Endothelial cell of umbilical vein (primary cell): Measurements from ENCODE around the gene SATB1. TPM values are rescaled to one million over a fixed set of nuclear protein-coding genes. Genes with fewer than 3 reads are reported as not detected.

Experiments
- BruUV-seq: library from RNA; stranded (reverse); fragments of 400-500 nt; replicated peaks from 2 replicates; lab custom pipeline; 2021; lab: Mats Ljungman, UMichigan
- CTCF ChIA-PET: fragments of 300-600, 350-600 bp; sonication (Branson Sonifier 250); formaldehyde crosslinking; loops from one replicate; lab custom pipeline; 2021; ENCODE audit warnings: antibody characterized with exemption, inconsistent platforms; lab: Charles Lee
- POLR2A ChIA-PET: fragments of 300-600, 350-600 bp; sonication (Branson Sonifier 250); formaldehyde crosslinking; loops from one replicate; lab custom pipeline; 2021; ENCODE audit warnings: antibody characterized with exemption, inconsistent platforms; lab: Charles Lee
- DNase-seq: peaks from one replicate; pipeline ENCODE4 v3.0.0-alpha.2; 2011; ENCODE audit warnings: low read depth, low spot score
- FAIRE-seq: peaks from 2 replicates; lab custom pipeline; 2011; peaks lifted over from hg19 to GRCh38; lab: Jason Lieb, UNC
- H2AFZ ChIP-seq: 2 replicates; pipeline ENCODE4 v1.6.0; 2012; ENCODE audit warnings: low read depth, low read length, control low read depth, inconsistent platforms
- H3K27ac ChIP-seq: 2 replicates; pipeline ENCODE4 v1.5.1; 2011; ENCODE audit warnings: low read depth, mild to moderate bottlenecking, control low read depth, low read length, moderate library complexity; ENCODE audit not compliant: insufficient read depth
- H3K27me3 ChIP-seq, 2 experiments: 2 replicates each; pipeline versions ENCODE4 v1.6.0 to v1.6.1; 2011; ENCODE audit warnings: low read length in 2 of 2, mixed read lengths in 1 of 2; ENCODE audit not compliant: control insufficient read depth in 2 of 2, insufficient read depth in 2 of 2
- H3K36me3 ChIP-seq, 2 experiments: 2 replicates in 1 of 2; 3 replicates in 1 of 2; pipeline ENCODE4 v1.5.1; 2011; ENCODE audit warnings: low read length in 2 of 2, mild to moderate bottlenecking in 1 of 2, moderate library complexity in 1 of 2; ENCODE audit not compliant: control insufficient read depth in 2 of 2, insufficient read depth in 2 of 2; ENCODE audit errors: extremely low read depth in 1 of 2
- H3K4me1 ChIP-seq: 3 replicates; pipeline ENCODE4 v1.5.1; 2011; ENCODE audit warnings: mild to moderate bottlenecking, low read length; ENCODE audit not compliant: control insufficient read depth, insufficient read depth; ENCODE audit errors: extremely low read depth
- H3K4me2 ChIP-seq: 2 replicates; pipeline ENCODE4 v1.6.1; 2011; ENCODE audit warnings: low read length, control low read depth, mixed read lengths; ENCODE audit not compliant: insufficient read depth
- H3K4me3 ChIP-seq, 3 experiments: fragments of 200-600 bp in 1 of 3; sonication (generic), shearing (Covaris generic) in 1 of 3; replicated peaks in 1 of 3; 2 replicates each; pipeline ENCODE4 v1.5.1; 2011 to 2016; ENCODE audit warnings: control low read depth in 3 of 3, low read length in 3 of 3, mild to moderate bottlenecking in 2 of 3, inconsistent platforms in 1 of 3, low read depth in 1 of 3, moderate library complexity in 1 of 3; ENCODE audit not compliant: insufficient read depth in 1 of 3
- H3K79me2 ChIP-seq: 2 replicates; pipeline ENCODE4 v1.6.0; 2012; ENCODE audit warnings: low read length, inconsistent platforms; ENCODE audit not compliant: control insufficient read depth, insufficient read depth
- H3K9ac ChIP-seq: replicated peaks from 2 replicates; pipeline ENCODE3; 2011; ENCODE audit warnings: low read length, control low read depth; ENCODE audit not compliant: insufficient read depth; ENCODE audit errors: extremely low read depth
- H3K9me1 ChIP-seq: replicated peaks from 3 replicates; pipeline ENCODE4 v1.6.0; 2011; ENCODE audit warnings: mild to moderate bottlenecking, low read length; ENCODE audit not compliant: control insufficient read depth, insufficient read depth; ENCODE audit errors: extremely low read depth
- H3K9me3 ChIP-seq: replicated peaks from 2 replicates; pipeline ENCODE4 v1.5.1; 2012; ENCODE audit warnings: low read length, inconsistent platforms; ENCODE audit not compliant: control insufficient read depth, insufficient read depth
- H4K20me1 ChIP-seq: replicated peaks from 2 replicates; pipeline ENCODE3; 2011; ENCODE audit warnings: mild to moderate bottlenecking, low read length; ENCODE audit not compliant: control insufficient read depth, insufficient read depth; ENCODE audit errors: extremely low read depth
- CTCF ChIP-seq, 2 donors: IDR thresholded peaks; 1 replicate in 1 of 2; 2 replicates in 1 of 2; pipeline ENCODE4 v1.5.1; 2011; ENCODE audit warnings: low read length in 2 of 2, mild to moderate bottlenecking in 2 of 2, moderate library complexity in 2 of 2, control low read depth in 1 of 2, inconsistent platforms in 1 of 2, low read depth in 1 of 2; ENCODE audit not compliant: insufficient read depth in 1 of 2; ENCODE audit errors: extremely low read depth in 1 of 2
- EZH2 ChIP-seq: IDR thresholded peaks from 2 replicates; pipeline ENCODE4 v1.6.1; 2012; ENCODE audit warnings: borderline replicate concordance, low read depth, mild to moderate bottlenecking, moderate library complexity, low read length, inconsistent platforms; ENCODE audit not compliant: severe bottlenecking
- FOS ChIP-seq: IDR thresholded peaks from 2 replicates; pipeline ENCODE4 v1.6.1; 2011; ENCODE audit warnings: mild to moderate bottlenecking, low read length, moderate library complexity, borderline replicate concordance; ENCODE audit not compliant: insufficient read depth
- GATA2 ChIP-seq: IDR thresholded peaks from 2 replicates; pipeline ENCODE4 v1.7.0; 2011; ENCODE audit warnings: low read depth, mild to moderate bottlenecking, moderate library complexity, mixed read lengths, low read length; ENCODE audit not compliant: insufficient read length, insufficient read depth
- JUN ChIP-seq: IDR thresholded peaks from 2 replicates; pipeline ENCODE4 v1.6.1; 2011; ENCODE audit warnings: borderline replicate concordance, low read depth; ENCODE audit not compliant: insufficient read length, insufficient read depth
- MAX ChIP-seq: IDR thresholded peaks from 2 replicates; pipeline ENCODE4 v1.6.1; 2011; ENCODE audit not compliant: insufficient read depth, insufficient read length
- MYC ChIP-seq: IDR thresholded peaks from one replicate; pipeline ENCODE4 v1.6.1; 2011; ENCODE audit warnings: mild to moderate bottlenecking, low read depth, low read length
- POLR2A ChIP-seq: IDR thresholded peaks from 2 replicates; pipeline ENCODE4 v1.6.1; 2012; ENCODE audit warnings: low read depth, mild to moderate bottlenecking, control low read depth, low read length
- POLR2AphosphoS5 ChIP-seq: IDR thresholded peaks from 2 replicates; pipeline ENCODE4 v1.6.1; 2012; ENCODE audit warnings: low read depth, mild to moderate bottlenecking, control low read depth, low read length, moderate library complexity; ENCODE audit not compliant: insufficient read depth
- dilution Hi-C: fragments of 300-500 bp; cut with MboI; formaldehyde crosslinking; loops from one replicate; pipeline ENCODE4 v1.15.0; 2019; ENCODE audit warnings: low sequenced_read_pairs; ENCODE audit not compliant: extremely low pct_ligation_motif_present
- intact Hi-C: fragments of 100-400 bp; cut with micrococcal nuclease; formaldehyde crosslinking; loops from one replicate; pipeline ENCODE4 v1.10.0; 2022
- polyA plus RNA-seq, 4 experiments: library from polyadenylated mRNA; depleted of rRNA in 3 of 4; stranded (reverse) in 3 of 4; unstranded in 1 of 4; fragments of >200 nt; gene quantifications; 2 replicates each; pipeline versions ENCODE4 v1.2.1 to v1.2.3, GENCODE V29; 2011 to 2012; ENCODE audit warnings: missing spikeins in 1 of 4
- total RNA-seq: library from RNA; stranded (reverse); gene quantifications from 2 replicates; pipeline ENCODE4 v1.2.3, GENCODE V29; 2021

The SATB1 gene
- total and polyA plus RNA-seq, 2 donors (not counting 3 experiments of a cell fraction or from before 2014, with no cell fraction given): 3.9 to 6.2 TPM

GRCh38 chr3:18382760-18383369, 42.3 kb downstream of the SATB1 start:
- H3K27ac ChIP-seq: no peak overlapping the region
- no peaks in the 10 kb centered on the region for H3K36me3 ChIP-seq
- no peak overlapping the region for H3K4me3 ChIP-seq
- H3K9me1 ChIP-seq: no peaks in the 10 kb centered on the region
- H3K9ac ChIP-seq: no peak overlapping the region
- H3K79me2 ChIP-seq: no peaks in the 10 kb centered on the region
- H3K4me2 ChIP-seq: no peak overlapping the region
- TF ChIP-seq POLR2AphosphoS5: no peak
- no peak for TF ChIP-seq MAX
- TF ChIP-seq EZH2: no peak
- no peak for TF ChIP-seq CTCF (IDR thresholded peaks at IDR 0.05; ENCODE audit: extremely low read depth in 1 of 2, insufficient read depth in 1 of 2, low read depth in 1 of 2, low read length in 2 of 2)
- no peak for TF ChIP-seq JUN
- no peak for TF ChIP-seq MYC
- no peak for TF ChIP-seq GATA2
- TF ChIP-seq FOS: no peak
- no peak for TF ChIP-seq POLR2A
- intact Hi-C loops (no loop called here), dilution Hi-C loops (no loop called here)
- H2AFZ ChIP-seq: no peak overlapping the region
- POLR2A ChIA-PET: no interaction called here
- no peaks in the 10 kb centered on the region for H4K20me1 ChIP-seq
- FAIRE-seq (no peak), DNase-seq (no peak)
- BruUV-seq: no TSS peak
- H3K9me3 ChIP-seq: no peaks in the 10 kb centered on the region
- no peaks in the 10 kb centered on the region for H3K27me3 ChIP-seq
- H3K4me1 ChIP-seq: no peaks in the 10 kb centered on the region
- CTCF ChIA-PET: no interaction called here
